GM23338 (cell line): ENCODE results near the gene ATF7IP2. TPM values are rescaled to one million over a fixed set of nuclear protein-coding genes. Genes with fewer than 3 reads are reported as not detected.
"Not testable (repeated sequence)": the region's sequence is repeated elsewhere in the genome, so short reads cannot be mapped to it uniquely, and the experiment has no call there.

Source experiments
- ATAC-seq: fragments of 200-7000 bp; cut with Tn5 transposase; 3 replicates; pipeline ENCODE4 v1.9.1; 2020
- DNase-seq: peaks from one replicate; pipeline ENCODE4 v3.0.0-alpha.2; 2015; ENCODE audit warnings: low spot score
- H2AFZ ChIP-seq: fragments of 200-600 bp; sonication (generic); 2 replicates; pipeline ENCODE4 v1.8.0; 2016; ENCODE audit warnings: antibody characterized with exemption, mild to moderate bottlenecking, moderate library complexity
- H3F3A ChIP-seq: fragments of 200-600 bp; sonication (generic); replicated peaks from 2 replicates; pipeline ENCODE4 v1.8.0; 2017; ENCODE audit warnings: antibody characterized with exemption, mixed run types, low read depth
- H3K27ac ChIP-seq: fragments of 200-600 bp; sonication (generic); 2 replicates; pipeline ENCODE4 v1.6.1; 2016; ENCODE audit warnings: low read depth
- H3K27me3 ChIP-seq: fragments of 200-600 bp; sonication (generic); 2 replicates; pipeline ENCODE4 v1.8.0; 2016; ENCODE audit warnings: mild to moderate bottlenecking, mixed run types, moderate library complexity; ENCODE audit not compliant: insufficient read depth
- H3K36me3 ChIP-seq: fragments of 200-600 bp; sonication (generic); 2 replicates; pipeline ENCODE4 v1.8.0; 2016; ENCODE audit warnings: mild to moderate bottlenecking; ENCODE audit not compliant: insufficient read depth
- H3K4me1 ChIP-seq: fragments of 200-600 bp; sonication (generic); 2 replicates; pipeline ENCODE4 v1.8.0; 2016; ENCODE audit warnings: mild to moderate bottlenecking, moderate library complexity; ENCODE audit not compliant: insufficient read depth
- H3K4me2 ChIP-seq: fragments of 200-600 bp; sonication (generic); 2 replicates; pipeline ENCODE4 v1.7.1; 2017; ENCODE audit warnings: mixed run types
- H3K4me3 ChIP-seq: fragments of 200-600 bp; sonication (generic); 2 replicates; pipeline ENCODE4 v1.6.1; 2016; ENCODE audit warnings: mixed run types
- H3K79me2 ChIP-seq: fragments of 200-600 bp; sonication (generic); replicated peaks from 2 replicates; pipeline ENCODE4 v1.8.0; 2017; ENCODE audit warnings: mild to moderate bottlenecking; ENCODE audit not compliant: insufficient read depth
- H3K9me2 ChIP-seq: fragments of 200-600 bp; sonication (generic); 2 replicates; pipeline ENCODE4 v1.8.0; 2017; ENCODE audit not compliant: insufficient read depth
- H4K20me1 ChIP-seq: fragments of 200-600 bp; sonication (generic); replicated peaks from 2 replicates; pipeline ENCODE4 v1.8.0; 2017; ENCODE audit warnings: mild to moderate bottlenecking; ENCODE audit not compliant: insufficient read depth
- H3K27ac Mint-ChIP-seq: 2 replicates; pipeline ENCODE4 v1.8.0; 2020; ENCODE audit warnings: inconsistent platforms, mild to moderate bottlenecking, moderate library complexity, mixed read lengths
- H3K27me3 Mint-ChIP-seq: 3 replicates; pipeline ENCODE4 v1.8.0; 2022; ENCODE audit warnings: low read depth, mild to moderate bottlenecking, moderate library complexity, mixed read lengths, inconsistent platforms; ENCODE audit not compliant: insufficient read depth, poor library complexity
- H3K36me3 Mint-ChIP-seq: 3 replicates; pipeline ENCODE4 v1.8.0; 2021; ENCODE audit warnings: low read depth, mild to moderate bottlenecking, inconsistent platforms, moderate library complexity, mixed read lengths
- H3K4me1 Mint-ChIP-seq: 3 replicates; pipeline ENCODE4 v1.8.0; 2020; ENCODE audit warnings: mild to moderate bottlenecking, inconsistent platforms, mixed read lengths
- H3K4me3 Mint-ChIP-seq: 3 replicates; pipeline ENCODE4 v1.8.0; 2021; ENCODE audit warnings: moderate library complexity, mild to moderate bottlenecking, inconsistent platforms, mixed read lengths
- H3K9me3 Mint-ChIP-seq: 3 replicates; pipeline ENCODE4 v1.8.0; 2020; ENCODE audit warnings: moderate library complexity, mild to moderate bottlenecking, inconsistent platforms, mixed read lengths
- CREB1 ChIP-seq: fragments of 250-450 bp; sonication (Bioruptor Pico); IDR thresholded peaks from 2 replicates; pipeline ENCODE4 v1.5.0; 2020; ENCODE audit warnings: low read depth, mild to moderate bottlenecking, moderate library complexity
- ETS1 ChIP-seq: IDR thresholded peaks from 2 replicates; pipeline ENCODE4 v1.6.1; 2016; ENCODE audit warnings: antibody characterized with exemption
- EZH2 ChIP-seq: fragments of 200-600 bp; sonication (generic); IDR thresholded peaks from one replicate; pipeline ENCODE4 v1.8.0; 2017; ENCODE audit warnings: antibody characterized with exemption, mild to moderate bottlenecking, low read depth; ENCODE audit not compliant: unreplicated experiment
- JUNB ChIP-seq: IDR thresholded peaks from one replicate; pipeline ENCODE4 v1.6.1; 2016; ENCODE audit warnings: antibody characterized with exemption; ENCODE audit not compliant: unreplicated experiment
- NANOG ChIP-seq: IDR thresholded peaks from 2 replicates; pipeline ENCODE4 v1.6.1; 2016; ENCODE audit warnings: antibody characterized with exemption, borderline replicate concordance
- POLR2AphosphoS5 ChIP-seq: IDR thresholded peaks from 2 replicates; pipeline ENCODE4 v1.6.1; 2016; ENCODE audit warnings: antibody characterized with exemption, low read depth
- REST ChIP-seq: IDR thresholded peaks from one replicate; pipeline ENCODE4 v1.6.1; 2018; ENCODE audit warnings: antibody characterized with exemption; ENCODE audit not compliant: unreplicated experiment
- STAT1 ChIP-seq: IDR thresholded peaks from one replicate; pipeline ENCODE4 v1.6.1; 2016; ENCODE audit warnings: antibody characterized with exemption; ENCODE audit not compliant: unreplicated experiment
- ZNF331 ChIP-seq: fragments of 250-450 bp; sonication (Bioruptor Pico); IDR thresholded peaks from 2 replicates; pipeline ENCODE4 v1.5.0; 2020; ENCODE audit warnings: low read depth, mild to moderate bottlenecking, moderate library complexity
- ZNF462 ChIP-seq: fragments of 250-450 bp; sonication (Bioruptor Pico); IDR thresholded peaks from 2 replicates; pipeline ENCODE4 v1.5.0; 2020; ENCODE audit warnings: mild to moderate bottlenecking, moderate library complexity
- polyA plus RNA-seq: library from polyadenylated mRNA; unstranded; fragments of >200 nt; fragmentation: Nextera tagmentation; extraction: Ambion mirVana; gene quantifications from 2 replicates; pipeline ENCODE4 v1.2.1, GENCODE V29; 2016
- total RNA-seq: library from RNA; depleted of rRNA; stranded (reverse); fragments of >200 nt; shearing (Covaris generic); gene quantifications from 2 replicates; pipeline ENCODE4 v1.2.3, GENCODE V29; 2014

ATF7IP2 gene
- total and polyA plus RNA-seq, 2 experiments from 2014 or later, result 27.9 to 55.7 TPM

- TF ChIP-seq ZNF462, result no peak
- no peak for TF ChIP-seq POLR2AphosphoS5
- no peak for TF ChIP-seq STAT1
- TF ChIP-seq REST, result no peak
- TF ChIP-seq CREB1 (CRISPR knock-in tag), result no peak
- no peak for TF ChIP-seq ETS1
- no peak for TF ChIP-seq NANOG
- TF ChIP-seq EZH2, result no peak
- TF ChIP-seq ZNF331 (CRISPR knock-in tag), result no peak
- TF ChIP-seq JUNB, result no peak
Measured at GRCh38 chr16:10408824-10409381, 23.0 kb downstream of the ATF7IP2 start (continued).

GRCh38 chr16:10409713-10410112 is 23.9 kb downstream of the ATF7IP2 start:
- not testable (repeated sequence) for H3K27ac Mint-ChIP-seq, H3K4me3 Mint-ChIP-seq, H3K27ac ChIP-seq, H3K4me3 ChIP-seq, H3F3A ChIP-seq, DNase-seq, H3K4me1 Mint-ChIP-seq, H3K4me2 ChIP-seq, ATAC-seq, H4K20me1 ChIP-seq, H3K4me1 ChIP-seq, H3K27me3 Mint-ChIP-seq, H3K9me2 ChIP-seq, H3K27me3 ChIP-seq, H2AFZ ChIP-seq
- H3K36me3 ChIP-seq, result peaks cover 23% of the 10 kb centered on the region
- H3K79me2 ChIP-seq, result peaks cover 85% of the 10 kb centered on the region
- Mint-ChIP-seq H3K9me3 (peaks cover 93% of the 10 kb centered on the region), H3K36me3 (peaks cover 94% of the 10 kb centered on the region)
